ENCODE data around the gene NDUFAF2.

NDUFAF2 gene

GRCh38 chr5:61044545-61044944 is 99.5 kb downstream of the NDUFAF2 start:
- no peak overlapping the region for H3K4me3 ChIP-seq (replicated peaks; ENCODE audit: low read depth, low read length)
- DNase-seq (ENCODE audit: low read depth): no peak
- no peak for TF ChIP-seq CTCF (IDR thresholded peaks at IDR 0.05; ENCODE audit: low read length, missing control alignments)

- H3K4me3 ChIP-seq (replicated peaks; ENCODE audit: low read depth, low read length): no peak overlapping the region
- no peak for DNase-seq (ENCODE audit: low read depth)
- TF ChIP-seq CTCF (IDR thresholded peaks at IDR 0.05; ENCODE audit: low read length, missing control alignments): no peak
These were observed 102.3 kb downstream of the NDUFAF2 start for GRCh38 chr5:61047346-61047745.

- TF ChIP-seq CTCF (IDR thresholded peaks at IDR 0.05; ENCODE audit: low read length, missing control alignments): no peak
- DNase-seq (ENCODE audit: low read depth): peak; percentile 42
These were observed 103.5 kb downstream of the NDUFAF2 start for GRCh38 chr5:61048534-61048933.

GRCh38 chr5:61050292-61050691 is 105.3 kb downstream of the NDUFAF2 start:
- no peak overlapping the region for H3K4me3 ChIP-seq (replicated peaks; ENCODE audit: low read depth, low read length)
- no peak for DNase-seq (ENCODE audit: low read depth)
- no peak for TF ChIP-seq CTCF (IDR thresholded peaks at IDR 0.05; ENCODE audit: low read length, missing control alignments)

More at GRCh38 chr5:61048534-61048933, 103.5 kb downstream of the NDUFAF2 start:
- H3K4me3 ChIP-seq (replicated peaks; ENCODE audit: low read depth, low read length): no peak overlapping the region

- H3K4me3 ChIP-seq (replicated peaks; ENCODE audit: low read depth, low read length): no peak overlapping the region
- peak; percentile 51 for DNase-seq (ENCODE audit: low read depth)
- TF ChIP-seq CTCF (IDR thresholded peaks at IDR 0.05; ENCODE audit: low read length, missing control alignments): no peak
These were observed 106.3 kb downstream of the NDUFAF2 start for GRCh38 chr5:61051267-61051666.

GRCh38 chr5:61052882-61053281 is 107.9 kb downstream of the NDUFAF2 start:
- TF ChIP-seq CTCF (IDR thresholded peaks at IDR 0.05; ENCODE audit: low read length, missing control alignments): no peak
- H3K4me3 ChIP-seq (replicated peaks; ENCODE audit: low read depth, low read length): no peak overlapping the region
- peak; percentile 75 for DNase-seq (ENCODE audit: low read depth)

- H3K4me3 ChIP-seq (replicated peaks; ENCODE audit: low read depth, low read length): no peak overlapping the region
- TF ChIP-seq CTCF (IDR thresholded peaks at IDR 0.05; ENCODE audit: low read length, missing control alignments): no peak
- DNase-seq (ENCODE audit: low read depth): peak; percentile 20
These were observed 108.9 kb downstream of the NDUFAF2 start for GRCh38 chr5:61053937-61054336.
